Fibroblast of mammary gland (primary cell): Measurements from ENCODE around the gene INPP4B.

Experiments
- DNase-seq: peaks from one replicate; pipeline ENCODE4 v3.0.0-alpha.2; 2010; ENCODE audit warnings: low read depth
- H3K4me3 ChIP-seq: 2 replicates; pipeline ENCODE4 v1.5.1; 2011; ENCODE audit warnings: low read depth, mild to moderate bottlenecking, low read length, moderate library complexity; ENCODE audit not compliant: control insufficient read depth
- CTCF ChIP-seq: conservative IDR thresholded peaks from 2 replicates; pipeline ENCODE4 v1.5.1; 2011; ENCODE audit warnings: low read depth, low read length, inconsistent platforms; ENCODE audit not compliant: control insufficient read depth, insufficient read depth

INPP4B gene

GRCh38 chr4:142330311-142330710 is 515.8 kb downstream of the INPP4B start:
- no peak overlapping the region for H3K4me3 ChIP-seq
- no peak for DNase-seq
- TF ChIP-seq CTCF, result no peak

GRCh38 chr4:142329313-142329712 is 516.8 kb downstream of the INPP4B start:
- no peak for DNase-seq
- TF ChIP-seq CTCF, result no peak

GRCh38 chr4:142326181-142326580 is 519.9 kb downstream of the INPP4B start:
- no peak overlapping the region for H3K4me3 ChIP-seq
- TF ChIP-seq CTCF, result no peak
- no peak for DNase-seq

More at GRCh38 chr4:142329313-142329712, 516.8 kb downstream of the INPP4B start:
- no peak overlapping the region for H3K4me3 ChIP-seq

- no peak for TF ChIP-seq CTCF
- DNase-seq, result no peak
These were observed 521.5 kb downstream of the INPP4B start for GRCh38 chr4:142324572-142324971.

GRCh38 chr4:142322996-142323395 is 523.1 kb downstream of the INPP4B start:
- TF ChIP-seq CTCF, result no peak
- no peak for DNase-seq
- no peak overlapping the region for H3K4me3 ChIP-seq

More at GRCh38 chr4:142324572-142324971, 521.5 kb downstream of the INPP4B start:
- no peak overlapping the region for H3K4me3 ChIP-seq

GRCh38 chr4:142318280-142318679 is 527.8 kb downstream of the INPP4B start:
- DNase-seq, result no peak
- TF ChIP-seq CTCF, result no peak
- H3K4me3 ChIP-seq, result no peak overlapping the region

GRCh38 chr4:142316913-142317312 is 529.2 kb downstream of the INPP4B start:
- DNase-seq, result no peak
- no peak for TF ChIP-seq CTCF
- no peak overlapping the region for H3K4me3 ChIP-seq
